Kidney tubule cell (primary cell): Measurements from ENCODE around the gene CAB39.

Experiments
- DNase-seq: peaks from one replicate; pipeline ENCODE4 v3.0.0-alpha.2; 2018; ENCODE audit warnings: low spot score

CAB39 gene

GRCh38 chr2:230821261-230821990, 108.8 kb downstream of the CAB39 start:
- no peak for DNase-seq

- no peak for DNase-seq
These were observed 109.4 kb downstream of the CAB39 start for GRCh38 chr2:230821991-230822520.

- no peak for DNase-seq
These were observed 110.8 kb downstream of the CAB39 start for GRCh38 chr2:230823264-230823964.

GRCh38 chr2:230824406-230824978, 111.8 kb downstream of the CAB39 start:
- DNase-seq = peak; percentile 85

GRCh38 chr2:230825354-230825753, 112.7 kb downstream of the CAB39 start:
- no peak for DNase-seq

- no peak for DNase-seq
These were observed 115.2 kb downstream of the CAB39 start for GRCh38 chr2:230827774-230828271.

GRCh38 chr2:230828272-230828961, 115.8 kb downstream of the CAB39 start:
- DNase-seq = no peak

GRCh38 chr2:230829293-230829692, 116.7 kb downstream of the CAB39 start:
- DNase-seq = no peak

- DNase-seq = no peak
These were observed 117.3 kb downstream of the CAB39 start for GRCh38 chr2:230829959-230830358.

GRCh38 chr2:230830428-230830827, 117.8 kb downstream of the CAB39 start:
- no peak for DNase-seq

- no peak for DNase-seq
These were observed 127.7 kb downstream of the CAB39 start for GRCh38 chr2:230840301-230840700.

- DNase-seq = peak; percentile 63
These were observed 129.8 kb downstream of the CAB39 start for GRCh38 chr2:230842473-230842872.

GRCh38 chr2:230843132-230843531, 130.5 kb downstream of the CAB39 start:
- DNase-seq = no peak

GRCh38 chr2:230846360-230846759, 133.7 kb downstream of the CAB39 start:
- DNase-seq = no peak

GRCh38 chr2:230847883-230848388, 135.3 kb downstream of the CAB39 start:
- peak; percentile 89 for DNase-seq

GRCh38 chr2:230849633-230850357, 137.2 kb downstream of the CAB39 start:
- peak; percentile 13 for DNase-seq

- no peak for DNase-seq
These were observed 137.7 kb downstream of the CAB39 start for GRCh38 chr2:230850358-230850658.

- no peak for DNase-seq
These were observed 139.5 kb downstream of the CAB39 start for GRCh38 chr2:230852113-230852512.

- no peak for DNase-seq
These were observed 149.1 kb downstream of the CAB39 start for GRCh38 chr2:230861552-230862255.

- no peak for DNase-seq
These were observed 149.7 kb downstream of the CAB39 start for GRCh38 chr2:230862292-230862691.

- DNase-seq = no peak
These were observed 150.4 kb downstream of the CAB39 start for GRCh38 chr2:230863031-230863430.
